ENCODE measurements around the gene RGS6.

DNA sequence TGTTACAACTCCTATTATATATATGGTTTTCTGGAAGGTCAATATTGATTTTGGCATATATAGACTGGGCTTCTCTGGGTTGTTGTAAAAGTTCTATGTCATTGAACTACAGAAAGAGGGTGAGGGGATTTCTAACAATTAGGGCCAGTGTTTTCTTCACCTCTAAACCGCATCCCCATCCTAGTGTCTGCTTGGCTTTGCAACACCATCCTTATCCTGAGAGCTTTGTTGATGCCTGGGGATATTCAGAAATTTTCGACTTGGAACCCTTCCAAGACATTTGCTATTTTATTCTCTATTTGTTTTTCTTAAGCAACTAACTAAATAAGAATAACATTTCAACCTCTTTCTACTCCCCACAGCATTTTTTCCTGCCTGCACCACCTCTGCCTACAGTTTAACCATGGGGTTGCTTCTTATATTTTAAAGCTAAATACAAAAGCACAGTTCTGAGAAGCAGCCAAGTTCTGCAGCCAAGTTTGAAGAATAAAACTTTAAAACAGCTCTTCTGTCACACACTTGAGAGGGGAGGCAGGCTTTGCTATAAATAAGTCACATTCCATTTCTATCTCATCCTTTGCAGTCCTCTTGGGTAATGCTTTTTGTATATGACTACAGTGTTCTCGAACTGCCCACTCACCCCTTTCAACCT lies 53.4 kb downstream of the RGS6 start:
- no peak for TF ChIP-seq MXI1 (IDR thresholded peaks at IDR 0.05; ENCODE audit: borderline replicate concordance, low read depth, low read length)
- TF ChIP-seq, protein P1, sequence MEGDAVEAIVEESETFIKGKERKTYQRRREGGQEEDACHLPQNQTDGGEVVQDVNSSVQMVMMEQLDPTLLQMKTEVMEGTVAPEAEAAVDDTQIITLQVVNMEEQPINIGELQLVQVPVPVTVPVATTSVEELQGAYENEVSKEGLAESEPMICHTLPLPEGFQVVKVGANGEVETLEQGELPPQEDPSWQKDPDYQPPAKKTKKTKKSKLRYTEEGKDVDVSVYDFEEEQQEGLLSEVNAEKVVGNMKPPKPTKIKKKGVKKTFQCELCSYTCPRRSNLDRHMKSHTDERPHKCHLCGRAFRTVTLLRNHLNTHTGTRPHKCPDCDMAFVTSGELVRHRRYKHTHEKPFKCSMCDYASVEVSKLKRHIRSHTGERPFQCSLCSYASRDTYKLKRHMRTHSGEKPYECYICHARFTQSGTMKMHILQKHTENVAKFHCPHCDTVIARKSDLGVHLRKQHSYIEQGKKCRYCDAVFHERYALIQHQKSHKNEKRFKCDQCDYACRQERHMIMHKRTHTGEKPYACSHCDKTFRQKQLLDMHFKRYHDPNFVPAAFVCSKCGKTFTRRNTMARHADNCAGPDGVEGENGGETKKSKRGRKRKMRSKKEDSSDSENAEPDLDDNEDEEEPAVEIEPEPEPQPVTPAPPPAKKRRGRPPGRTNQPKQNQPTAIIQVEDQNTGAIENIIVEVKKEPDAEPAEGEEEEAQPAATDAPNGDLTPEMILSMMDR (conservative IDR thresholded peaks at IDR 0.05; ENCODE audit: low read depth, low read length), result no peak
- no peak for TF ChIP-seq CEBPB (IDR thresholded peaks at IDR 0.05; ENCODE audit: low read depth, low read length)
- no peak for TF ChIP-seq SMC3 (IDR thresholded peaks at IDR 0.05; ENCODE audit: low read depth, low read length)
- TF ChIP-seq BHLHE40 (IDR thresholded peaks at IDR 0.05; ENCODE audit: low read depth, low read length), result no peak
- no peak for TF ChIP-seq RAD21 (IDR thresholded peaks at IDR 0.05; ENCODE audit: low read length)
- no peak for TF ChIP-seq MAFK (IDR thresholded peaks at IDR 0.05; ENCODE audit: low read depth, low read length)
- no peak for TF ChIP-seq POLR2A (IDR thresholded peaks at IDR 0.05; ENCODE audit: low read depth, low read length)
- no peak for TF ChIP-seq MAZ (IDR thresholded peaks at IDR 0.05; ENCODE audit: borderline replicate concordance, low read depth, low read length)
- no peak for TF ChIP-seq RFX5 (IDR thresholded peaks at IDR 0.05; ENCODE audit: low read depth, low read length)
- TF ChIP-seq, protein P2, sequence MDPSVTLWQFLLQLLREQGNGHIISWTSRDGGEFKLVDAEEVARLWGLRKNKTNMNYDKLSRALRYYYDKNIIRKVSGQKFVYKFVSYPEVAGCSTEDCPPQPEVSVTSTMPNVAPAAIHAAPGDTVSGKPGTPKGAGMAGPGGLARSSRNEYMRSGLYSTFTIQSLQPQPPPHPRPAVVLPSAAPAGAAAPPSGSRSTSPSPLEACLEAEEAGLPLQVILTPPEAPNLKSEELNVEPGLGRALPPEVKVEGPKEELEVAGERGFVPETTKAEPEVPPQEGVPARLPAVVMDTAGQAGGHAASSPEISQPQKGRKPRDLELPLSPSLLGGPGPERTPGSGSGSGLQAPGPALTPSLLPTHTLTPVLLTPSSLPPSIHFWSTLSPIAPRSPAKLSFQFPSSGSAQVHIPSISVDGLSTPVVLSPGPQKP (IDR thresholded peaks at IDR 0.05; ENCODE audit: borderline replicate concordance, low read depth, low read length), result no peak
- TF ChIP-seq RCOR1 (IDR thresholded peaks at IDR 0.05; ENCODE audit: insufficient replicate concordance, low read length), result no peak
